ENCODE measurements around the gene DLEC1. TPM values are rescaled to one million over a fixed set of nuclear protein-coding genes. Genes with fewer than 3 reads are reported as not detected.

Gene DLEC1
- total RNA-seq, 2 donors from 2014 or later: 0.18 to 1.9 TPM

- no peak overlapping the region for H3K27ac Mint-ChIP-seq
Measured at GRCh38 chr3:38116471-38117162, 77.6 kb downstream of the DLEC1 start.

GRCh38 chr3:38117163-38117716 lies 78.2 kb downstream of the DLEC1 start:
- ATAC-seq (no peak), DNase-seq (ENCODE audit: low spot score in 2 of 2) (peak in 1 of 2 donors; percentile 54)
- no peak overlapping the region for H3K27ac Mint-ChIP-seq
- H3K36me3 Mint-ChIP-seq: no peaks in the 10 kb centered on the region
- no peaks in the 10 kb centered on the region for H3K9me3 Mint-ChIP-seq

More at GRCh38 chr3:38116471-38117162, 77.6 kb downstream of the DLEC1 start:
- peak in 1 of 2 donors; percentile 47 for DNase-seq (ENCODE audit: low spot score in 2 of 2)
- H3K9me3 Mint-ChIP-seq: no peaks in the 10 kb centered on the region
- no peaks in the 10 kb centered on the region for H3K36me3 Mint-ChIP-seq
- peak in 1 of 2 donors; percentile 12 for ATAC-seq

DNA sequence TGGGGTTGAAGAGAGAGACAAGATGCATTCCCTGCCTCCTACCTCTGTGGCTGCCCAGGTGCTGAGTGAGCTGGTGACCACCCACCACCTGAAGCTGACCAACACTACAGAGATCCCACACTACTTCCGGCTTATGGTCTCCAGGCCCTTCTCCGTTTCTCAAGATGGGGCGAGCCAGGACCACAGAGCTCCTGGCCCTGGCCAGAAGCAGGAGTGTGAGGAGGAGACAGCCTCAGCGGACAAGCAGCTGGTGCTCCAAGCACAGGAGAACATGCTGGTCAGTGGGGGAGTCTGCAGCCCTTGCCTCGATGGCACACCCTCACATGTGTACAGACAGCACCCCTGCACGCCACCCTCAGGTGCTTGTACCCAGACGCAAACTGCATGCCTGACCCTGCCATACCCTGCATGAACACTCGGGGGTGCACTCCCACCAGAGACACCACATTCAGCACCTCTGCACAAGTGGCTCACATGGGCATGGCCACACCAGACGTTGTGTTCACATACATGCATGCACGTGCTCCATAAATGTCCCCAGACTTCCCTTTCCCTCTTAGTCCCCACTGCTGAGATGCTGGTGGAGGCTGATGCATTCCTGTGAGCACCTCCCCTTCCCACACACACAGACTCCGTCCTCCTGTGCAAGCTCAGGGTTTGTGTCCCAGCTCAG lies 78.9 kb downstream of the DLEC1 start:
- peak overlapping the region in 1 of 2 donors; percentile 33 for H3K27ac Mint-ChIP-seq
- peak; percentile 65 to 77 for DNase-seq (ENCODE audit: low spot score in 2 of 2)

DNA sequence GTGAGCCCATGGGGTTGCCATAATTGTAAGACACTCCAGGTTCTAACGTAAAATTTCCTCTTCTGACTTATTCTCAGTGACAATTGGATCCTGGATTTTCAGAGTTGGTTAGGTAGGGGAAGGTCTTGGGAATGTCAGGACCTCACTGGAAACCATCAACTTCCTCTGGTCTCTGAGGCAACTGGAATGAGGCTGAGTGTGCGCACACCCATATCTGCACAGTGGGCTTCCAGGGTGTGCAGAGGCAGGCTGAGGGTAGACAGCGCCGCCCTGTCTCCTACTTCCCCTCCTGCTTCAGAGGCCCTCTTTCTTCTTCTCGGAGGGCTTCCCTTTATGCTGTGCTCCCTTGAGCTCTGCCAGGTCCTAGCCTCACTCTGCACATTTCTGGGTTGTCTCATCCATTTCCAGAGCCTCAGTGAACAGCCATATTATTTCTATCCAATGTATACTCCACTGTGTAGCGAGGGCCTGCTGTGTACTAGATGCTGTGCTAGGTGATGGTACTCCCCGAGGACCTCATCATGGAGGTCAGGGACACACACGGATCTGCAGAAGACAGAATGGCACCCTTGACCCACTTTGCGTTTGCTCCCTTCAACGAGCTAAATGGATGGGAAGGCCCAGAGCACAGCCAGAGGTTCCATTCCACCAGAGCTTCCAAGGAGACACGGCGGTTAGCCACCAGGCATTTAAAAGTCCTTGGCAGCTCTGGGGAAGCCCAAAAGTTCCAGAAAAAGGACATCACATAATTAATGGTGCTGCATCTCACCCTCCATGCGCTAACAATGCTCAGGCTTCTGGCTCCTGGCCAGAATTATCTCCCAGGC lies 79.6 kb downstream of the DLEC1 start:
- Mint-ChIP-seq H3K9me3 (no peaks in the 10 kb centered on the region), H3K27ac (peak overlapping the region; percentile 33 to 57), H3K36me3 (no peaks in the 10 kb centered on the region)
- DNase-seq (ENCODE audit: low spot score in 2 of 2) (peak in 1 of 2 donors; percentile 52), ATAC-seq (no peak)

More for the DNA sequence above, 78.9 kb downstream of the DLEC1 start:
- Mint-ChIP-seq H3K9me3 (no peaks in the 10 kb centered on the region), H3K36me3 (no peaks in the 10 kb centered on the region)
- ATAC-seq: peak; percentile 67 to 79

GRCh38 chr3:38119248-38119544 lies 80.2 kb downstream of the DLEC1 start:
- H3K9me3 Mint-ChIP-seq: no peaks in the 10 kb centered on the region
- no peak for DNase-seq (ENCODE audit: low spot score in 2 of 2)
- H3K27ac Mint-ChIP-seq: peak overlapping the region; percentile 33 to 45

GRCh38 chr3:38119821-38120692 lies 81.0 kb downstream of the DLEC1 start:
- Mint-ChIP-seq H3K9me3 (no peaks in the 10 kb centered on the region), H3K27ac (peak overlapping the region; percentile 62 to 84), H3K36me3 (no peaks in the 10 kb centered on the region)
- DNase-seq (ENCODE audit: low spot score in 2 of 2): peak in 1 of 2 donors; percentile 51
- ATAC-seq: no peak

More at GRCh38 chr3:38119248-38119544, 80.2 kb downstream of the DLEC1 start:
- H3K36me3 Mint-ChIP-seq: no peaks in the 10 kb centered on the region
- no peak for ATAC-seq

DNA sequence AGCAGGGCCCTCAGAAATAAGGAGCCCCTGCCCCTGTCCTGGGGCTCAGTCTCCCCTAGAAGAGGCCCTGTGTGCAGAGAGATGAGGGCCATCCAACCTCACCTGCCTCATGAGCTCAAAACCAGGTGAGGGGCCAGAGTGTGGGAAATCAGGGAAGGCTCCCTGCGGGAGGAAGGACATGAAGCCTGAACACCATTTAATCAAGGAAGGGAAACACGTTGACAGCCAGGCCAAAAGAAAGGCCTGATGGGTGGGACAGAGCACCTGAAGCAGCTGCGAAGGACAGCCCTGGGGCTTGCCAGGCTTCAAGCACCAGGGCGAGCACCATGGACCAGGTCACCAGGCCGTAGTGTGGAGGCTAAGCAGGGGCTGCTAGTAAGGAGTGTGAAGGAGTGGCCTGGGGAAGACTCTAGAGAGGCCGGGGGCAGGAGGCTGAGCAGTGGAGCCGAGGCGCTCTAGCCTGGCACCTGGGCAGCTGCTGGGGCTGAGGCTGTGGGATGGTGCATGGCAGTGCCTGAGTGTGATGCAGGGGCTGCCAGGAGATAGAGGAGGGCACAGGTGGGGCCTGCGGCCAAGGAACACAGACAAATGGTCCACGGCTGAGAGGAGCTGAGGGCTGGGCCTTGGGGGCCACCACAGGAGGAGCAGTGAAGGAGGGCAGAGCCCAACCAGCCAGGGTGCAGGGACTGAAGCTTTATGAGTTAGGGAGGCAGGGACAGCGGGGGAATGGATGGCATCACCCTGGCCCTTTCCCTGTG lies 81.9 kb downstream of the DLEC1 start:
- DNase-seq (ENCODE audit: low spot score in 2 of 2) (no peak), ATAC-seq (no peak)
- Mint-ChIP-seq H3K9me3 (no peaks in the 10 kb centered on the region), H3K27ac (peak overlapping the region; percentile 62 to 84), H3K36me3 (no peaks in the 10 kb centered on the region)

DNA sequence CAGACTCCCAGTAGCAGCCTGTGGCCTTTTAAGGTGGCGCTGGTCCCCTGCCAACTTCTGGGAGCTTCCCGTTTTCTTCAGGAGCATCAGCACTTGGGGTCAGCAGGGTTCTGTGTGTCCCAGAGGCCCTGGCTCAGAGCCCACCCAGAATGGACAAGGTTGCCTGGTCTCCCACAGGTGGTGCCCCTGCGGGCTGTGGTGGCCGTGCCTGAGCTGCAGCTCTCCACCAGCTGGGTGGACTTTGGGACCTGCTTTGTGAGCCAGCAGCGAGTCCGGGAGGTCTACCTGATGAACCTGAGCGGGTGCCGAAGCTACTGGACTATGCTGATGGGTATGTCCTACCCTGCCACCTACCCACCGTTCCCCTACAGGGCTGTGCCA lies 82.4 kb downstream of the DLEC1 start:
- peaks cover 0 to under 1% of the 10 kb centered on the region in 2 donors for H3K36me3 Mint-ChIP-seq
- H3K27ac Mint-ChIP-seq: no peak overlapping the region
- ATAC-seq (no peak), DNase-seq (ENCODE audit: low spot score in 2 of 2) (peak in 1 of 2 donors; percentile 52)
- no peaks in the 10 kb centered on the region for H3K9me3 Mint-ChIP-seq

GRCh38 chr3:38121832-38122461 lies 82.9 kb downstream of the DLEC1 start:
- H3K36me3 Mint-ChIP-seq: peaks cover 0 to 5% of the 10 kb centered on the region in 2 donors
- H3K27ac Mint-ChIP-seq: peak overlapping the region in 1 of 2 donors; percentile 44
- DNase-seq (ENCODE audit: low spot score in 2 of 2): no peak
- no peaks in the 10 kb centered on the region for H3K9me3 Mint-ChIP-seq
- no peak for ATAC-seq

DNA sequence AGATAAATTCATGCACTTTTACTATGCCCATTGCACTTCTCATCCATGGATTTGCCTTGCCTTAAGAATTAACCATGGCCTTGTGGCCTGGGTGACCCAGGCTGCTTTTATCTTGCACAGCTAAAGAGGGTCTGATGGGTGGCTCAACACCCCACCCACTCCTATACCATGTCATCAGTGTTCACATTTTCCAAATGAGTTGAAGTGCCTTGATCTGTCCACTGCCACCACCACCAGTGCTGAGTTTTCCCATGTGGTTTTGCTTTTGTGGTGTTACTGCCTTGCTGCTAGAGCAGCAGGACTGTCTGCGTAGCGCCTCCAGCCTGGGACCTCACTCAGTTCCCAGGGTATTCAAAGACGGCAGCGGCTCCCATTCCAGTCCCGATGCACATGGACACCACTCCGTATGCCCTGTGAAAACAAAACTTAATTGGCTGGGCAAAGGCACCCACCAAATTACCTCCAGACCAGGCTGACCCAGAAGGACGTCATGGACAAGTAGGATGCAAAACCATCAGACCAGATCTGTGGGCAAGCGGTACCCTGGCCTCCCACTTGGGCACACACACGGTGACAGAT lies 83.8 kb downstream of the DLEC1 start:
- DNase-seq (ENCODE audit: low spot score in 2 of 2) (peak in 1 of 2 donors; percentile 44), ATAC-seq (peak in 1 of 2 donors; percentile 39)
- H3K27ac Mint-ChIP-seq: peak overlapping the region in 1 of 2 donors; percentile 81
- peaks cover 0 to 5% of the 10 kb centered on the region in 2 donors for H3K36me3 Mint-ChIP-seq
- H3K9me3 Mint-ChIP-seq: no peaks in the 10 kb centered on the region

GRCh38 chr3:38124324-38125122 lies 85.5 kb downstream of the DLEC1 start:
- DNase-seq (ENCODE audit: low spot score in 2 of 2) (peak in 1 of 2 donors; percentile 38), ATAC-seq (no peak)
- H3K27ac Mint-ChIP-seq: peak overlapping the region in 1 of 2 donors; percentile 22
- no peaks in the 10 kb centered on the region for H3K9me3 Mint-ChIP-seq
- H3K36me3 Mint-ChIP-seq: peaks cover 0 to 8% of the 10 kb centered on the region in 2 donors

GRCh38 chr3:38125305-38126120 lies 86.5 kb downstream of the DLEC1 start:
- H3K36me3 Mint-ChIP-seq: peaks cover 0 to 11% of the 10 kb centered on the region in 2 donors
- DNase-seq (ENCODE audit: low spot score in 2 of 2) (peak in 1 of 2 donors; percentile 46), ATAC-seq (no peak)
- no peaks in the 10 kb centered on the region for H3K9me3 Mint-ChIP-seq
- no peak overlapping the region for H3K27ac Mint-ChIP-seq

All from activated naive CD4-positive, alpha-beta T cell treated with anti-CD3 and anti-CD28 coated beads, Interleukin-2, amount 50 U/mL, for 72 hours (primary cell).